ENCODE results near the gene MAPK9.
"Not testable (repeated sequence)": the region's sequence is repeated elsewhere in the genome, so short reads cannot be mapped to it uniquely, and the experiment has no call there.

Gene MAPK9

DNA sequence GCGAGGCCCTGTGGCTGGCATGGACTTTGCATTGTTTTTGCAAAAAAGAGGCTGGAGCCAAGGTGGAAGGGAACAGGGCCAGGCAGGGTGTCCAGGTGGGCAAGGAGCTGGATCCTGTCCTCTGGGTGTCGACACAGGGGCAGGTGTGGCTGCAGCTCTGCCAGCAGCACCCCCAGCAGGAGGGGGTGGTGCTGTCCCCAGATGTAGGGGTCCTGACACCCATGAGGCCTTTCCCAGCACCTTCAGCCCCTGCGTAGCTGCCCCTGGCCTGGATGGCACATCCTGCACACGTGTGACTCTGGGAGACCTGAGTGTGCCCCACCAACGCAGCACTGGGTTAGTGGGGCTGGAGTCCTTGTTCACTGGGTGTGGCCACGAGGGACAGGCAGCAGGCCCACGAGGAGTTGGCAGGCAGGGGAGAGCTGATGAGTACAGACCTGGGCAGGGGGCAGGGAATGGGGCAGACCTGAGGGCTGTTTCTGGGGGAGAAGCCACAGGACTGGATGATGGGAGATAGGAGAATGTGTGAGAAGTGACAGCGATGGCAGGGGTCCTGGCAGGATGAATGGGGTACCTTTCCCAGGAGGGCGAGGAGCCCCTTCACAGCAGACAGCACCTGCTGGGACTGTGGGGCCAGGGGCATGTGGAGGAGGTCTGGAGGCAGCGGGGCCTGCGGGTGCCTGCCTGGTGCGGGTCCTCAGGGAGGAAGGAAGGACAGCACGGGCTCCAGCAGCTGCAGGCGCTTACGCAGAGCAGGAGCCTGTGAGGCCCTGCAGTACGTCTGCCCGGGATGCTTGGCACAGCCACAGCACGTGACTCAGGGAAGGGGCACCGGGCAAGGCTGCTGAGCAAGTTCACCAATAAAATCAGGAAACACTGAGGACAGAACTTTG is 79.3 kb downstream of the MAPK9 start:
- Histone ChIP-seq H3K4me3 (ENCODE audit: low read length) (no peak overlapping the region), H3K9me3 (ENCODE audit: insufficient read depth, low read depth, low read length) (no peaks in the 10 kb centered on the region), H3K4me1 (ENCODE audit: insufficient read depth, low read length) (no peaks in the 10 kb centered on the region), H3K27me3 (ENCODE audit: insufficient read depth, low read length) (peaks cover 20% of the 10 kb centered on the region), H3K36me3 (ENCODE audit: insufficient read depth, low read length) (no peaks in the 10 kb centered on the region), H3K27ac (ENCODE audit: low read depth, low read length) (no peak overlapping the region), H3K9ac (ENCODE audit: low read depth, low read length) (no peak overlapping the region)
- WGBS: 85% methylated on average over 19 of the region's 19 CpGs

GRCh38 chr5:180211761-180212035 is 80.2 kb downstream of the MAPK9 start:
- 88% methylated on average over 4 of the region's 4 CpGs for WGBS
- H3K4me3 ChIP-seq (ENCODE audit: low read length): no peak overlapping the region
- no peaks in the 10 kb centered on the region for H3K36me3 ChIP-seq (ENCODE audit: insufficient read depth, low read length)
- H3K27ac ChIP-seq (ENCODE audit: low read depth, low read length): no peak overlapping the region
- peaks cover 29% of the 10 kb centered on the region for H3K27me3 ChIP-seq (ENCODE audit: insufficient read depth, low read length)
- no peaks in the 10 kb centered on the region for H3K4me1 ChIP-seq (ENCODE audit: insufficient read depth, low read length)
- no peak overlapping the region for H3K9ac ChIP-seq (ENCODE audit: low read depth, low read length)
- H3K9me3 ChIP-seq (ENCODE audit: insufficient read depth, low read depth, low read length): no peaks in the 10 kb centered on the region

GRCh38 chr5:180210961-180211760 is 80.7 kb downstream of the MAPK9 start:
- H3K9ac ChIP-seq (ENCODE audit: low read depth, low read length): no peak overlapping the region
- H3K4me1 ChIP-seq (ENCODE audit: insufficient read depth, low read length): no peaks in the 10 kb centered on the region
- H3K4me3 ChIP-seq (ENCODE audit: low read length): no peak overlapping the region
- H3K9me3 ChIP-seq (ENCODE audit: insufficient read depth, low read depth, low read length): no peaks in the 10 kb centered on the region
- 91% methylated on average over 16 of the region's 16 CpGs for WGBS
- H3K27ac ChIP-seq (ENCODE audit: low read depth, low read length): no peak overlapping the region
- H3K27me3 ChIP-seq (ENCODE audit: insufficient read depth, low read length): peaks cover 30% of the 10 kb centered on the region
- no peaks in the 10 kb centered on the region for H3K36me3 ChIP-seq (ENCODE audit: insufficient read depth, low read length)

DNA sequence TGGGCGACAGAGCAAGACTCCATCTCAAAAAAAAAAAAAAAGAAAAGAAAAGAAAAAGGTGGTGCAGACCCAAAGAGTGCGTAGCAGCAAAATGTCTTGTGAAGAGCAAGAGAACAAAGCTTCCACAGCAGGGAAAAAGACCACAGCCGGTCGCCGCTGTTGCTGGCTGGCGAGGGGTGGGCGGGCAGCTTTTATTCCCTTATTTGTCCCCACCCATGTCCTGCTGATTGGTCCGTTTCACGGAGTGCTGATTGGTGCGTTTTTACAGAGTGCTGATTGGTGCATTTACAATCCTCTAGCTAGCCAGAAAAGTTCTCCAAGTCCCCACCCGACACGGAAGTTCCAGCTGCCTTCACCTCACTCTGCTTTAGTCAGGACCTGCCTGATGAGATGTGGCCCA is 81.8 kb downstream of the MAPK9 start:
- peaks cover 30% of the 10 kb centered on the region for H3K27me3 ChIP-seq (ENCODE audit: insufficient read depth, low read length)
- not testable (repeated sequence) for H3K4me1 ChIP-seq (ENCODE audit: insufficient read depth, low read length); H3K27ac ChIP-seq (ENCODE audit: low read depth, low read length); H3K9me3 ChIP-seq (ENCODE audit: insufficient read depth, low read depth, low read length); H3K36me3 ChIP-seq (ENCODE audit: insufficient read depth, low read length); H3K9ac ChIP-seq (ENCODE audit: low read depth, low read length); H3K4me3 ChIP-seq (ENCODE audit: low read length)
- 94% methylated on average over 11 of the region's 12 CpGs for WGBS

- H3K27ac ChIP-seq (ENCODE audit: low read depth, low read length): no peak within 1 kb of the TSS
- H3K9me3 ChIP-seq (ENCODE audit: insufficient read depth, low read depth, low read length): no peaks in the 10 kb centered on the region
- no peaks in the 10 kb centered on the region for H3K4me1 ChIP-seq (ENCODE audit: insufficient read depth, low read length)
- peak within 1 kb of the TSS; percentile 52 for H3K4me3 ChIP-seq (ENCODE audit: low read length)
- peaks cover 30% of the 10 kb centered on the region for H3K27me3 ChIP-seq (ENCODE audit: insufficient read depth, low read length)
- H3K9ac ChIP-seq (ENCODE audit: low read depth, low read length): peak within 1 kb of the TSS; percentile 46; the same call in 1 of the 2 replicates
- H3K36me3 ChIP-seq (ENCODE audit: insufficient read depth, low read length): no peaks in the 10 kb centered on the region
- WGBS: 6% methylated on average over 55 of the region's 55 CpGs
Observed at GRCh38 chr5:180209137-180209581, 82.7 kb downstream of the MAPK9 start, which contains the start of gene RASGEF1C. Gene RASGEF1C, minus strand, starts transcription at chr5:180209211. Its CDS starts 71,159 bp downstream, at chr5:180138052.

GRCh38 chr5:180208435-180209081 is 83.3 kb downstream of the MAPK9 start:
- H3K9me3 ChIP-seq (ENCODE audit: insufficient read depth, low read depth, low read length): no peaks in the 10 kb centered on the region
- no peak overlapping the region for H3K27ac ChIP-seq (ENCODE audit: low read depth, low read length)
- no peaks in the 10 kb centered on the region for H3K4me1 ChIP-seq (ENCODE audit: insufficient read depth, low read length)
- H3K9ac ChIP-seq (ENCODE audit: low read depth, low read length): no peak overlapping the region
- peaks cover 30% of the 10 kb centered on the region for H3K27me3 ChIP-seq (ENCODE audit: insufficient read depth, low read length)
- H3K36me3 ChIP-seq (ENCODE audit: insufficient read depth, low read length): no peaks in the 10 kb centered on the region
- 6% methylated on average over 65 of the region's 65 CpGs for WGBS
- H3K4me3 ChIP-seq (ENCODE audit: low read length): peak overlapping the region; percentile 52

- no peak overlapping the region for H3K9ac ChIP-seq (ENCODE audit: low read depth, low read length)
- H3K4me3 ChIP-seq (ENCODE audit: low read length): peak overlapping the region; percentile 52
- H3K36me3 ChIP-seq (ENCODE audit: insufficient read depth, low read length): no peaks in the 10 kb centered on the region
- H3K27me3 ChIP-seq (ENCODE audit: insufficient read depth, low read length): peaks cover 30% of the 10 kb centered on the region
- WGBS: 76% methylated on average over 14 of the region's 14 CpGs
- H3K27ac ChIP-seq (ENCODE audit: low read depth, low read length): no peak overlapping the region
- no peaks in the 10 kb centered on the region for H3K9me3 ChIP-seq (ENCODE audit: insufficient read depth, low read depth, low read length)
- H3K4me1 ChIP-seq (ENCODE audit: insufficient read depth, low read length): no peaks in the 10 kb centered on the region
Observed at GRCh38 chr5:180208038-180208434, 83.8 kb downstream of the MAPK9 start.

GRCh38 chr5:180207593-180207992 is 84.3 kb downstream of the MAPK9 start:
- Histone ChIP-seq H3K27ac (ENCODE audit: low read depth, low read length) (no peak overlapping the region), H3K4me3 (ENCODE audit: low read length) (no peak overlapping the region; the same call in 1 of the 2 replicates), H3K9ac (ENCODE audit: low read depth, low read length) (no peak overlapping the region), H3K27me3 (ENCODE audit: insufficient read depth, low read length) (peaks cover 30% of the 10 kb centered on the region), H3K9me3 (ENCODE audit: insufficient read depth, low read depth, low read length) (no peaks in the 10 kb centered on the region), H3K4me1 (ENCODE audit: insufficient read depth, low read length) (no peaks in the 10 kb centered on the region), H3K36me3 (ENCODE audit: insufficient read depth, low read length) (no peaks in the 10 kb centered on the region)
- 77% methylated on average over 25 of the region's 25 CpGs for WGBS

- H3K9me3 ChIP-seq (ENCODE audit: insufficient read depth, low read depth, low read length): no peaks in the 10 kb centered on the region
- 94% methylated on average over 11 of the region's 11 CpGs for WGBS
Observed at GRCh38 chr5:180206993-180207392, 84.9 kb downstream of the MAPK9 start.

DNA sequence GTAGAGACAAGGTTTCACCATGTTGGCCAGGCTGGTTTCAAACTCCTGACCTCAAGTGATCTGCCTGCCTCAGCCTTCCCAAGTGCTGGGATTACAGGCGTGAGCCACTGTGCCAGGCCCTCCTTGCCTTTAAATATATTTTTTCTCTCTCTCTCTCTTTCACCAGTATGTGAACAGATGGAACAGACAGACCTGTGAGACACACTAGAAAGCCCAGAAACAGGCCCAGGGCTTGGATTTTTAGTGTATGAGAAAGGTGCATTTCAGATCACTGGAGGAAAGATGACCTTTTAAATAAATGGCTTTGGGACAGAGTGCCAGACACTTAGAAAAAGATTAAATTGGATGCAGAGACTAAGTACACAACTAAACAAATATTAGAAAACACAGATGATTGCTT is 86.0 kb downstream of the MAPK9 start:
- no peaks in the 10 kb centered on the region for H3K36me3 ChIP-seq (ENCODE audit: insufficient read depth, low read length)
- WGBS: 77% methylated on average over 1 of the region's 1 CpG

More at GRCh38 chr5:180206993-180207392, 84.9 kb downstream of the MAPK9 start:
- Histone ChIP-seq H3K27me3 (ENCODE audit: insufficient read depth, low read length) (peaks cover 30% of the 10 kb centered on the region), H3K4me1 (ENCODE audit: insufficient read depth, low read length) (no peaks in the 10 kb centered on the region), H3K9ac (ENCODE audit: low read depth, low read length) (no peak overlapping the region), H3K36me3 (ENCODE audit: insufficient read depth, low read length) (no peaks in the 10 kb centered on the region), H3K4me3 (ENCODE audit: low read length) (no peak overlapping the region), H3K27ac (ENCODE audit: low read depth, low read length) (no peak overlapping the region)

More for the DNA sequence above, 86.0 kb downstream of the MAPK9 start:
- Histone ChIP-seq H3K9me3 (ENCODE audit: insufficient read depth, low read depth, low read length) (no peaks in the 10 kb centered on the region), H3K4me3 (ENCODE audit: low read length) (no peak overlapping the region), H3K27me3 (ENCODE audit: insufficient read depth, low read length) (peaks cover 30% of the 10 kb centered on the region), H3K4me1 (ENCODE audit: insufficient read depth, low read length) (no peaks in the 10 kb centered on the region), H3K9ac (ENCODE audit: low read depth, low read length) (no peak overlapping the region), H3K27ac (ENCODE audit: low read depth, low read length) (no peak overlapping the region)
